ENCODE data around the gene RNF43. TPM values are rescaled to one million over a fixed set of nuclear protein-coding genes. Genes with fewer than 3 reads are reported as not detected.

The RNF43 gene
- total and polyA plus RNA-seq, 2 of the 13 experiments (the other 11 are each of a cell fraction or from before 2014, with no cell fraction given): 31.0 to 53.4 TPM

DNA sequence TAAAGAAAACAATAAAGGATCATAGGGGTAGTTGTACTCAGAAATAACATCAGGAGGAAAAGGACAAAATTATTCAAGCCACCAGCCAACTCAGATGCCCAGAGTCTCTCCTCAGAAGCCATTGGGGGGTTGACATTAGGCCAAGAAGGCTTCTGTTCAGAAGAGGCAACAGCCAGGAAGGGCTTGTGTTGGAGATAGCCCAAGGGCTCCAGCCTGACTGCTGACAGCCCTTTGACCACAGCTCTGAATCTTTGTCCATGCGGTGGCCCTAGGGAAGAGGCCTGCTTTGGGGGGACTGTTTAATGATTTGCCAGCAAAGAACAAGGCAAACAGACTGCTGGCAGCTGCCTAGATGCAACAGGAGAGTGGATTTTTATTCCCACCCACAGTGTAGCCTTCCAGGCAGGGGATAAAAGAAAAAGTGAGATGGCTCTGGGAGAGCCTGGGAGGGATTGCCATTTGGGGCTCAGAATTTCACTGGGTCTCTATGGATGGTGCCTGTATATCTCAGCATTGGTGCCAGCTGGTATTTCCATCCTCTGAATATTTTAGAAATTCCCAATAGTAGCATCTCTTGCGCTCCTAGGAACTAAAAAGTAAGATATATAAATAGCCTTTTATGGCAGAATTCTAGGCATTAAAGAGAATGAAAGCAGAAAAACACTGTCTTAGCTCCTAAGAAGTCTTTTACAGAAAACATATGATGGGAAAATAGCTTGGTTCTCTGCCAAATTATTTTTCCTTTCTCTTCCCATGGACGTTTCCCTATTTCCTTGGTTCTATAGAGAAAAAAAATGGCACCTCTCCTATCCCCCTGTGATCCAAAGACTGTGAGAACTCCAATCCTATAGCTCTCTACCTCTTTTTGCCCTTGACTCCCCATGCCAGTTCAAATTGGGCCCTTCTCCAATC, 36.0 kb downstream of the RNF43 start (continued):
- TF ChIP-seq, protein P1, sequence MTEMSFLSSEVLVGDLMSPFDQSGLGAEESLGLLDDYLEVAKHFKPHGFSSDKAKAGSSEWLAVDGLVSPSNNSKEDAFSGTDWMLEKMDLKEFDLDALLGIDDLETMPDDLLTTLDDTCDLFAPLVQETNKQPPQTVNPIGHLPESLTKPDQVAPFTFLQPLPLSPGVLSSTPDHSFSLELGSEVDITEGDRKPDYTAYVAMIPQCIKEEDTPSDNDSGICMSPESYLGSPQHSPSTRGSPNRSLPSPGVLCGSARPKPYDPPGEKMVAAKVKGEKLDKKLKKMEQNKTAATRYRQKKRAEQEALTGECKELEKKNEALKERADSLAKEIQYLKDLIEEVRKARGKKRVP (CRISPR knock-in tag; IDR thresholded peaks at IDR 0.05): peak in 1 of 2 experiments; percentile 58; a peak in 1 of 4 replicates
- TF ChIP-seq ZNF274 (CRISPR knock-in tag; IDR thresholded peaks at IDR 0.05) (no peak), ZNF121 (CRISPR knock-in tag; IDR thresholded peaks at IDR 0.05) (peak; percentile 40; the same call in 1 of the 2 replicates), ZNF136 (CRISPR knock-in tag; IDR thresholded peaks at IDR 0.05; ENCODE audit: low read depth) (no peak; the same call in 1 of the 2 replicates), ZNF616 (CRISPR knock-in tag; IDR thresholded peaks at IDR 0.05; ENCODE audit: low read depth) (no peak), SIX4 (CRISPR knock-in tag; IDR thresholded peaks at IDR 0.05) (peak; percentile 73), SNAI1 (CRISPR knock-in tag; IDR thresholded peaks at IDR 0.05; ENCODE audit: borderline replicate concordance) (0 out of 2 replicates have a peak, but pooled peaks have one; percentile 2), MYNN (CRISPR knock-in tag; IDR thresholded peaks at IDR 0.05; ENCODE audit: low read depth) (no peak), ZNF572 (CRISPR knock-in tag; IDR thresholded peaks at IDR 0.05) (no peak)
- TF ChIP-seq, protein P2, sequence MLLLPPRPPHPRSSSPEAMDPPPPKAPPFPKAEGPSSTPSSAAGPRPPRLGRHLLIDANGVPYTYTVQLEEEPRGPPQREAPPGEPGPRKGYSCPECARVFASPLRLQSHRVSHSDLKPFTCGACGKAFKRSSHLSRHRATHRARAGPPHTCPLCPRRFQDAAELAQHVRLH (CRISPR knock-in tag; IDR thresholded peaks at IDR 0.05; ENCODE audit: borderline replicate concordance, low read depth): no peak; the same call in 1 of the 2 replicates
- TF ChIP-seq, protein P3, sequence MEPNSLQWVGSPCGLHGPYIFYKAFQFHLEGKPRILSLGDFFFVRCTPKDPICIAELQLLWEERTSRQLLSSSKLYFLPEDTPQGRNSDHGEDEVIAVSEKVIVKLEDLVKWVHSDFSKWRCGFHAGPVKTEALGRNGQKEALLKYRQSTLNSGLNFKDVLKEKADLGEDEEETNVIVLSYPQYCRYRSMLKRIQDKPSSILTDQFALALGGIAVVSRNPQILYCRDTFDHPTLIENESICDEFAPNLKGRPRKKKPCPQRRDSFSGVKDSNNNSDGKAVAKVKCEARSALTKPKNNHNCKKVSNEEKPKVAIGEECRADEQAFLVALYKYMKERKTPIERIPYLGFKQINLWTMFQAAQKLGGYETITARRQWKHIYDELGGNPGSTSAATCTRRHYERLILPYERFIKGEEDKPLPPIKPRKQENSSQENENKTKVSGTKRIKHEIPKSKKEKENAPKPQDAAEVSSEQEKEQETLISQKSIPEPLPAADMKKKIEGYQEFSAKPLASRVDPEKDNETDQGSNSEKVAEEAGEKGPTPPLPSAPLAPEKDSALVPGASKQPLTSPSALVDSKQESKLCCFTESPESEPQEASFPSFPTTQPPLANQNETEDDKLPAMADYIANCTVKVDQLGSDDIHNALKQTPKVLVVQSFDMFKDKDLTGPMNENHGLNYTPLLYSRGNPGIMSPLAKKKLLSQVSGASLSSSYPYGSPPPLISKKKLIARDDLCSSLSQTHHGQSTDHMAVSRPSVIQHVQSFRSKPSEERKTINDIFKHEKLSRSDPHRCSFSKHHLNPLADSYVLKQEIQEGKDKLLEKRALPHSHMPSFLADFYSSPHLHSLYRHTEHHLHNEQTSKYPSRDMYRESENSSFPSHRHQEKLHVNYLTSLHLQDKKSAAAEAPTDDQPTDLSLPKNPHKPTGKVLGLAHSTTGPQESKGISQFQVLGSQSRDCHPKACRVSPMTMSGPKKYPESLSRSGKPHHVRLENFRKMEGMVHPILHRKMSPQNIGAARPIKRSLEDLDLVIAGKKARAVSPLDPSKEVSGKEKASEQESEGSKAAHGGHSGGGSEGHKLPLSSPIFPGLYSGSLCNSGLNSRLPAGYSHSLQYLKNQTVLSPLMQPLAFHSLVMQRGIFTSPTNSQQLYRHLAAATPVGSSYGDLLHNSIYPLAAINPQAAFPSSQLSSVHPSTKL (CRISPR knock-in tag; IDR thresholded peaks at IDR 0.05): peak; percentile 93
- TF ChIP-seq, protein P4, sequence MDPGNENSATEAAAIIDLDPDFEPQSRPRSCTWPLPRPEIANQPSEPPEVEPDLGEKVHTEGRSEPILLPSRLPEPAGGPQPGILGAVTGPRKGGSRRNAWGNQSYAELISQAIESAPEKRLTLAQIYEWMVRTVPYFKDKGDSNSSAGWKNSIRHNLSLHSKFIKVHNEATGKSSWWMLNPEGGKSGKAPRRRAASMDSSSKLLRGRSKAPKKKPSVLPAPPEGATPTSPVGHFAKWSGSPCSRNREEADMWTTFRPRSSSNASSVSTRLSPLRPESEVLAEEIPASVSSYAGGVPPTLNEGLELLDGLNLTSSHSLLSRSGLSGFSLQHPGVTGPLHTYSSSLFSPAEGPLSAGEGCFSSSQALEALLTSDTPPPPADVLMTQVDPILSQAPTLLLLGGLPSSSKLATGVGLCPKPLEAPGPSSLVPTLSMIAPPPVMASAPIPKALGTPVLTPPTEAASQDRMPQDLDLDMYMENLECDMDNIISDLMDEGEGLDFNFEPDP (CRISPR knock-in tag; conservative IDR thresholded peaks at IDR 0.05): no peak
- TF ChIP-seq, protein P5, sequence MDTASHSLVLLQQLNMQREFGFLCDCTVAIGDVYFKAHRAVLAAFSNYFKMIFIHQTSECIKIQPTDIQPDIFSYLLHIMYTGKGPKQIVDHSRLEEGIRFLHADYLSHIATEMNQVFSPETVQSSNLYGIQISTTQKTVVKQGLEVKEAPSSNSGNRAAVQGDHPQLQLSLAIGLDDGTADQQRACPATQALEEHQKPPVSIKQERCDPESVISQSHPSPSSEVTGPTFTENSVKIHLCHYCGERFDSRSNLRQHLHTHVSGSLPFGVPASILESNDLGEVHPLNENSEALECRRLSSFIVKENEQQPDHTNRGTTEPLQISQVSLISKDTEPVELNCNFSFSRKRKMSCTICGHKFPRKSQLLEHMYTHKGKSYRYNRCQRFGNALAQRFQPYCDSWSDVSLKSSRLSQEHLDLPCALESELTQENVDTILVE (CRISPR knock-in tag; IDR thresholded peaks at IDR 0.05): peak; percentile 84; the same call in 1 of the 2 replicates
- TF ChIP-seq, protein P6, sequence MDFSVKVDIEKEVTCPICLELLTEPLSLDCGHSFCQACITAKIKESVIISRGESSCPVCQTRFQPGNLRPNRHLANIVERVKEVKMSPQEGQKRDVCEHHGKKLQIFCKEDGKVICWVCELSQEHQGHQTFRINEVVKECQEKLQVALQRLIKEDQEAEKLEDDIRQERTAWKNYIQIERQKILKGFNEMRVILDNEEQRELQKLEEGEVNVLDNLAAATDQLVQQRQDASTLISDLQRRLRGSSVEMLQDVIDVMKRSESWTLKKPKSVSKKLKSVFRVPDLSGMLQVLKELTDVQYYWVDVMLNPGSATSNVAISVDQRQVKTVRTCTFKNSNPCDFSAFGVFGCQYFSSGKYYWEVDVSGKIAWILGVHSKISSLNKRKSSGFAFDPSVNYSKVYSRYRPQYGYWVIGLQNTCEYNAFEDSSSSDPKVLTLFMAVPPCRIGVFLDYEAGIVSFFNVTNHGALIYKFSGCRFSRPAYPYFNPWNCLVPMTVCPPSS (IDR thresholded peaks at IDR 0.05): no peak
- TF ChIP-seq, protein P7, sequence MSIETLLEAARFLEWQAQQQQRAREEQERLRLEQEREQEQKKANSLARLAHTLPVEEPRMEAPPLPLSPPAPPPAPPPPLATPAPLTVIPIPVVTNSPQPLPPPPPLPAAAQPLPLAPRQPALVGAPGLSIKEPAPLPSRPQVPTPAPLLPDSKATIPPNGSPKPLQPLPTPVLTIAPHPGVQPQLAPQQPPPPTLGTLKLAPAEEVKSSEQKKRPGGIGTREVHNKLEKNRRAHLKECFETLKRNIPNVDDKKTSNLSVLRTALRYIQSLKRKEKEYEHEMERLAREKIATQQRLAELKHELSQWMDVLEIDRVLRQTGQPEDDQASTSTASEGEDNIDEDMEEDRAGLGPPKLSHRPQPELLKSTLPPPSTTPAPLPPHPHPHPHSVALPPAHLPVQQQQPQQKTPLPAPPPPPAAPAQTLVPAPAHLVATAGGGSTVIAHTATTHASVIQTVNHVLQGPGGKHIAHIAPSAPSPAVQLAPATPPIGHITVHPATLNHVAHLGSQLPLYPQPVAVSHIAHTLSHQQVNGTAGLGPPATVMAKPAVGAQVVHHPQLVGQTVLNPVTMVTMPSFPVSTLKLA (IDR thresholded peaks at IDR 0.05): peak; percentile 64
- TF ChIP-seq, protein P8, sequence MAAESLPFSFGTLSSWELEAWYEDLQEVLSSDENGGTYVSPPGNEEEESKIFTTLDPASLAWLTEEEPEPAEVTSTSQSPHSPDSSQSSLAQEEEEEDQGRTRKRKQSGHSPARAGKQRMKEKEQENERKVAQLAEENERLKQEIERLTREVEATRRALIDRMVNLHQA (CRISPR knock-in tag; IDR thresholded peaks at IDR 0.05): no peak
